SK-N-SH treated with all-trans-retinoic acid at 6 μM for 48 hours (cell line): ENCODE measurements around the gene SMAP1.

Source experiments
- ATAC-seq: fragments of 200-7000 bp; cut with Tn5 transposase; 3 replicates; pipeline ENCODE4 v1.9.1; 2020; ENCODE audit warnings: mild to moderate bottlenecking, moderate library complexity
- ARNTL ChIP-seq: fragments of 450-650 bp; formaldehyde crosslinking; IDR thresholded peaks from 2 replicates; pipeline ENCODE4 v1.5.0; 2020; ENCODE audit warnings: low read depth, mild to moderate bottlenecking, moderate library complexity, borderline replicate concordance
- BACH2 ChIP-seq: fragments of 250-450 bp; sonication (Bioruptor Pico); IDR thresholded peaks from 2 replicates; pipeline ENCODE4 v1.9.0; 2021; ENCODE audit warnings: mild to moderate bottlenecking, borderline replicate concordance
- CSDC2 ChIP-seq: fragments of 250-450 bp; sonication (Bioruptor Pico); IDR thresholded peaks from 2 replicates; pipeline ENCODE4 v1.5.0; 2020; ENCODE audit warnings: mild to moderate bottlenecking, moderate library complexity
- ESRRG ChIP-seq: fragments of 250-450 bp; sonication (Bioruptor Pico); IDR thresholded peaks from 2 replicates; pipeline ENCODE4 v1.6.1; 2021; ENCODE audit warnings: mild to moderate bottlenecking
- GLIS3 ChIP-seq: fragments of 250-450 bp; sonication (Bioruptor Pico); IDR thresholded peaks from 2 replicates; pipeline ENCODE4 v1.5.0; 2020; ENCODE audit warnings: mild to moderate bottlenecking, moderate library complexity
- ISL1 ChIP-seq: fragments of 250-450 bp; sonication (Bioruptor Pico); IDR thresholded peaks from 2 replicates; pipeline ENCODE4 v2.1.2; 2022; ENCODE audit warnings: mild to moderate bottlenecking, moderate library complexity
- OSR1 ChIP-seq: fragments of 250-450 bp; sonication (Bioruptor Pico); IDR thresholded peaks from 2 replicates; pipeline ENCODE4 v1.8.0; 2022; ENCODE audit warnings: moderate library complexity, mild to moderate bottlenecking, inconsistent platforms
- PATZ1 ChIP-seq: fragments of 250-450 bp; sonication (Bioruptor Pico); IDR thresholded peaks from 2 replicates; pipeline ENCODE4 v1.8.0; 2020; ENCODE audit warnings: mild to moderate bottlenecking, moderate library complexity, borderline replicate concordance
- POU6F1 ChIP-seq: fragments of 250-450 bp; sonication (Bioruptor Pico); IDR thresholded peaks from 2 replicates; pipeline ENCODE4 v1.8.0; 2021; ENCODE audit warnings: low read depth, mild to moderate bottlenecking, moderate library complexity, borderline replicate concordance
- PPARA ChIP-seq: fragments of 250-450 bp; sonication (Bioruptor Pico); IDR thresholded peaks from 2 replicates; pipeline ENCODE4 v1.5.0; 2020; ENCODE audit warnings: mild to moderate bottlenecking, borderline replicate concordance
- RARB ChIP-seq: fragments of 250-450 bp; sonication (Bioruptor Pico); IDR thresholded peaks from 2 replicates; pipeline ENCODE4 v1.8.0; 2021; ENCODE audit warnings: mild to moderate bottlenecking, moderate library complexity
- SNAI2 ChIP-seq: fragments of 250-450 bp; sonication (Bioruptor Pico); IDR thresholded peaks from 2 replicates; pipeline ENCODE4 v1.5.0; 2020; ENCODE audit warnings: mild to moderate bottlenecking, moderate library complexity
- TCF4 ChIP-seq: fragments of 250-450 bp; sonication (Bioruptor Pico); IDR thresholded peaks from 2 replicates; pipeline ENCODE4 v1.8.0; 2021; ENCODE audit warnings: mild to moderate bottlenecking, moderate library complexity, borderline replicate concordance
- TOX ChIP-seq: fragments of 250-450 bp; sonication (Bioruptor Pico); IDR thresholded peaks from 2 replicates; pipeline ENCODE4 v1.8.0; 2021; ENCODE audit warnings: mild to moderate bottlenecking, moderate library complexity, borderline replicate concordance
- ZC3H10 ChIP-seq: fragments of 250-450 bp; sonication (Bioruptor Pico); IDR thresholded peaks from 2 replicates; pipeline ENCODE4 v1.5.1; 2021; ENCODE audit warnings: mild to moderate bottlenecking, moderate library complexity
- ZFP3 ChIP-seq: fragments of 250-450 bp; sonication (Bioruptor Pico); IDR thresholded peaks from 2 replicates; pipeline ENCODE4 v1.5.0; 2020; ENCODE audit warnings: mild to moderate bottlenecking, moderate library complexity
- ZFP30 ChIP-seq: fragments of 450-650 bp; formaldehyde crosslinking; IDR thresholded peaks from 2 replicates; pipeline ENCODE4 v1.5.0; 2022; ENCODE audit warnings: mild to moderate bottlenecking, moderate library complexity
- ZNF565 ChIP-seq: fragments of 450-650 bp; formaldehyde crosslinking; conservative IDR thresholded peaks from 2 replicates; pipeline ENCODE4 v1.5.0; 2020; ENCODE audit warnings: low read depth, mild to moderate bottlenecking, moderate library complexity
- ZNF70 ChIP-seq: fragments of 450-650 bp; formaldehyde crosslinking; IDR thresholded peaks from 2 replicates; pipeline ENCODE4 v1.5.0; 2020; ENCODE audit warnings: mild to moderate bottlenecking, moderate library complexity
- ZNF8 ChIP-seq: fragments of 450-650 bp; formaldehyde crosslinking; IDR thresholded peaks from 2 replicates; pipeline ENCODE4 v1.5.0; 2020; ENCODE audit warnings: mild to moderate bottlenecking, moderate library complexity
- TF ChIP-seq, protein P1 (sequence below): fragments of 250-450 bp; sonication (Bioruptor Pico); IDR thresholded peaks from 2 replicates; pipeline ENCODE4 v1.5.0; 2020; ENCODE audit warnings: mild to moderate bottlenecking, moderate library complexity
- TF ChIP-seq, protein P2 (sequence below): fragments of 250-450 bp; sonication (Bioruptor Pico); IDR thresholded peaks from 2 replicates; pipeline ENCODE4 v1.5.1; 2021; ENCODE audit warnings: mild to moderate bottlenecking, moderate library complexity
- TF ChIP-seq, protein P3 (sequence below): fragments of 250-450 bp; sonication (Bioruptor Pico); IDR thresholded peaks from 2 replicates; pipeline ENCODE4 v1.5.1; 2020; ENCODE audit warnings: low read depth, mild to moderate bottlenecking, moderate library complexity

SMAP1 gene

DNA sequence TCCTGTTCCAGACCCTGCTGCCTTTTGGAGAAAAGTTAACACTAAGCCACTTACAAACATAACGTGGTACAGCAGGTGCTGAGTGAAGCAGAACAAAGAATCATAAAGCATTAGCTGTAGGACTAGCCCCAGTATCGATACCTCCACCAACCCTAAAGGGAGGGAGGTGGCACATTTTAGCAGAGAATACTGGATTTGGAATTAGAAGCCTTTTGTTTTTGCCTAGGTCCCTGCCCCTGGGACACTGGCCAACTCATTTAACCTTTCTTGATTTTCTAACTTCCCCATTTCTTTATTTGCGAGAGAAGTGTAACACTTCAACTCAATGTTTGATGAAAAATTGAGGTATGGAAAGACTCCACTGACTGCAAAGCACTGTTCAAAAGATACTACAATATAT, 195.7 kb downstream of the SMAP1 start:
- TF ChIP-seq ESRRG (CRISPR knock-in tag) = no peak
- TF ChIP-seq ZFP3 (CRISPR knock-in tag) = no peak
- no peak for TF ChIP-seq CSDC2 (CRISPR knock-in tag)
- no peak for TF ChIP-seq RARB (CRISPR knock-in tag)
- TF ChIP-seq ISL1 = no peak
- no peak for TF ChIP-seq ZFP30 (CRISPR knock-in tag)
- no peak for TF ChIP-seq ZNF8 (CRISPR knock-in tag)
- TF ChIP-seq ZNF565 (CRISPR knock-in tag) = no peak
- no peak for TF ChIP-seq PPARA (CRISPR knock-in tag)
- no peak for TF ChIP-seq TOX (CRISPR knock-in tag)
- no peak for TF ChIP-seq ZNF70 (CRISPR knock-in tag)
- no peak for ATAC-seq

DNA sequence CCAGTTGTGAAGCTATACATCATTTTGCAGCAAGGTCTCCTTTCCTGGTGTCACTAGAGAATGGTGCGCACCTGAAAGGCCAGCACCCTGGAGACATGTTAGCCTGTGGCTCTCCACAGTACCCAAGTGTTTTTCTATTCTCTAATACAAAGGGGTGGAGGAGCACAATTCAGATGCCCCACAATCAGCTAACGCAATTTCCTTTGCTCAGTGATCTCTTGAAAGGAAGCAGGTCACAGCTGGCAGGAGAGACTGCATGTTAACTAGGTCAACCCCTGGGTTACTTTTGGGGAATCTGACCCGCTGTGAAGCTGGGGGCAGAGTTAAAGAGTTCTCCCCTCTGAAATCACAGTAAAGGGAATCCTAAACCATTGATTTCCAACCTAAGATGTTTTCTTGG, 196.7 kb downstream of the SMAP1 start:
- TF ChIP-seq GLIS3 = no peak
- TF ChIP-seq ZNF8 (CRISPR knock-in tag) = no peak
- TF ChIP-seq RARB (CRISPR knock-in tag) = no peak
- TF ChIP-seq ZNF70 (CRISPR knock-in tag) = no peak
- no peak for TF ChIP-seq POU6F1
- no peak for TF ChIP-seq ZFP30 (CRISPR knock-in tag)
- no peak for TF ChIP-seq BACH2 (CRISPR knock-in tag)
- no peak for ATAC-seq

DNA sequence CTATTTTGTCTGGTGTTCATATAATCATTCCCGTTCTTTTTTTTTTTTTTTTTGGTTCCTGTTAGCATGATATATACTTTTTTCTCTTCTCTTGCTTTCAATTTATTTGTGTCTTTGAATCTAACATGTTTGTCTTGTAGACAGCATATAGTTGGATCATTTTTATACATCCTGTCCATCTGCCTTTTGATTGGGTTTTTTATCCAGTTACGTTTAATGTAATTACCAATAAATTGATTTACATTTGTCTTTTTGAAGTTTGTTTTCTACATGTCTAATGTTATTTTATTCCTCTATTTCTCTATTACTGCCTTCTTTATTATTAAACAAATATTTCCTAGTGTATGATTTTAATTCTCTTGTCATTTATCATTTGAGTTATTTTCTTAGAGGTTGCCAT, 204.8 kb downstream of the SMAP1 start:
- ATAC-seq = no peak
- no peak for TF ChIP-seq TCF4 (CRISPR knock-in tag)
- TF ChIP-seq, protein P1, sequence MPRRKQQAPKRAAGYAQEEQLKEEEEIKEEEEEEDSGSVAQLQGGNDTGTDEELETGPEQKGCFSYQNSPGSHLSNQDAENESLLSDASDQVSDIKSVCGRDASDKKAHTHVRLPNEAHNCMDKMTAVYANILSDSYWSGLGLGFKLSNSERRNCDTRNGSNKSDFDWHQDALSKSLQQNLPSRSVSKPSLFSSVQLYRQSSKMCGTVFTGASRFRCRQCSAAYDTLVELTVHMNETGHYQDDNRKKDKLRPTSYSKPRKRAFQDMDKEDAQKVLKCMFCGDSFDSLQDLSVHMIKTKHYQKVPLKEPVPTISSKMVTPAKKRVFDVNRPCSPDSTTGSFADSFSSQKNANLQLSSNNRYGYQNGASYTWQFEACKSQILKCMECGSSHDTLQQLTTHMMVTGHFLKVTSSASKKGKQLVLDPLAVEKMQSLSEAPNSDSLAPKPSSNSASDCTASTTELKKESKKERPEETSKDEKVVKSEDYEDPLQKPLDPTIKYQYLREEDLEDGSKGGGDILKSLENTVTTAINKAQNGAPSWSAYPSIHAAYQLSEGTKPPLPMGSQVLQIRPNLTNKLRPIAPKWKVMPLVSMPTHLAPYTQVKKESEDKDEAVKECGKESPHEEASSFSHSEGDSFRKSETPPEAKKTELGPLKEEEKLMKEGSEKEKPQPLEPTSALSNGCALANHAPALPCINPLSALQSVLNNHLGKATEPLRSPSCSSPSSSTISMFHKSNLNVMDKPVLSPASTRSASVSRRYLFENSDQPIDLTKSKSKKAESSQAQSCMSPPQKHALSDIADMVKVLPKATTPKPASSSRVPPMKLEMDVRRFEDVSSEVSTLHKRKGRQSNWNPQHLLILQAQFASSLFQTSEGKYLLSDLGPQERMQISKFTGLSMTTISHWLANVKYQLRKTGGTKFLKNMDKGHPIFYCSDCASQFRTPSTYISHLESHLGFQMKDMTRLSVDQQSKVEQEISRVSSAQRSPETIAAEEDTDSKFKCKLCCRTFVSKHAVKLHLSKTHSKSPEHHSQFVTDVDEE (CRISPR knock-in tag) = no peak
- no peak for TF ChIP-seq ZNF565 (CRISPR knock-in tag)
- TF ChIP-seq, protein P2, sequence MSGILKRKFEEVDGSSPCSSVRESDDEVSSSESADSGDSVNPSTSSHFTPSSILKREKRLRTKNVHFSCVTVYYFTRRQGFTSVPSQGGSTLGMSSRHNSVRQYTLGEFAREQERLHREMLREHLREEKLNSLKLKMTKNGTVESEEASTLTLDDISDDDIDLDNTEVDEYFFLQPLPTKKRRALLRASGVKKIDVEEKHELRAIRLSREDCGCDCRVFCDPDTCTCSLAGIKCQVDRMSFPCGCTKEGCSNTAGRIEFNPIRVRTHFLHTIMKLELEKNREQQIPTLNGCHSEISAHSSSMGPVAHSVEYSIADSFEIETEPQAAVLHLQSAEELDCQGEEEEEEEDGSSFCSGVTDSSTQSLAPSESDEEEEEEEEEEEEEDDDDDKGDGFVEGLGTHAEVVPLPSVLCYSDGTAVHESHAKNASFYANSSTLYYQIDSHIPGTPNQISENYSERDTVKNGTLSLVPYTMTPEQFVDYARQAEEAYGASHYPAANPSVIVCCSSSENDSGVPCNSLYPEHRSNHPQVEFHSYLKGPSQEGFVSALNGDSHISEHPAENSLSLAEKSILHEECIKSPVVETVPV (CRISPR knock-in tag) = no peak
- TF ChIP-seq GLIS3 = no peak
- no peak for TF ChIP-seq ARNTL
- TF ChIP-seq CSDC2 (CRISPR knock-in tag) = no peak
- no peak for TF ChIP-seq ESRRG (CRISPR knock-in tag)
- no peak for TF ChIP-seq OSR1 (CRISPR knock-in tag)
- no peak for TF ChIP-seq SNAI2 (CRISPR knock-in tag)
- TF ChIP-seq PPARA (CRISPR knock-in tag) = no peak
- TF ChIP-seq TOX (CRISPR knock-in tag) = no peak
- no peak for TF ChIP-seq ZC3H10 (CRISPR knock-in tag)
- no peak for TF ChIP-seq ZNF8 (CRISPR knock-in tag)
- no peak for TF ChIP-seq BACH2 (CRISPR knock-in tag)

- no peak for TF ChIP-seq ZC3H10 (CRISPR knock-in tag)
- no peak for TF ChIP-seq PATZ1 (CRISPR knock-in tag)
- TF ChIP-seq GLIS3 = no peak
- no peak for TF ChIP-seq RARB (CRISPR knock-in tag)
- TF ChIP-seq ESRRG (CRISPR knock-in tag) = no peak
- TF ChIP-seq OSR1 (CRISPR knock-in tag) = no peak
- TF ChIP-seq ZFP30 (CRISPR knock-in tag) = no peak
- no peak for TF ChIP-seq POU6F1
- TF ChIP-seq, protein P3, sequence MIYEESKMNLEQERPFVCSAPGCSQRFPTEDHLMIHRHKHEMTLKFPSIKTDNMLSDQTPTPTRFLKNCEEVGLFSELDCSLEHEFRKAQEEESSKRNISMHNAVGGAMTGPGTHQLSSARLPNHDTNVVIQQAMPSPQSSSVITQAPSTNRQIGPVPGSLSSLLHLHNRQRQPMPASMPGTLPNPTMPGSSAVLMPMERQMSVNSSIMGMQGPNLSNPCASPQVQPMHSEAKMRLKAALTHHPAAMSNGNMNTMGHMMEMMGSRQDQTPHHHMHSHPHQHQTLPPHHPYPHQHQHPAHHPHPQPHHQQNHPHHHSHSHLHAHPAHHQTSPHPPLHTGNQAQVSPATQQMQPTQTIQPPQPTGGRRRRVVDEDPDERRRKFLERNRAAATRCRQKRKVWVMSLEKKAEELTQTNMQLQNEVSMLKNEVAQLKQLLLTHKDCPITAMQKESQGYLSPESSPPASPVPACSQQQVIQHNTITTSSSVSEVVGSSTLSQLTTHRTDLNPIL = no peak
- TF ChIP-seq PPARA (CRISPR knock-in tag) = no peak
- TF ChIP-seq TCF4 (CRISPR knock-in tag) = no peak
- TF ChIP-seq ZNF8 (CRISPR knock-in tag) = no peak
- no peak for TF ChIP-seq ZFP3 (CRISPR knock-in tag)
- no peak for TF ChIP-seq ARNTL
- TF ChIP-seq TOX (CRISPR knock-in tag) = no peak
- no peak for TF ChIP-seq BACH2 (CRISPR knock-in tag)
- no peak for TF ChIP-seq ZNF70 (CRISPR knock-in tag)
- ATAC-seq = no peak
Observed at GRCh38 chr6:70874181-70874913, 206.7 kb downstream of the SMAP1 start.
